ENCODE measurements around the gene GATC.
"Not testable (repeated sequence)": the region's sequence is repeated elsewhere in the genome, so short reads cannot be mapped to it uniquely, and the experiment has no call there.

GATC gene

DNA sequence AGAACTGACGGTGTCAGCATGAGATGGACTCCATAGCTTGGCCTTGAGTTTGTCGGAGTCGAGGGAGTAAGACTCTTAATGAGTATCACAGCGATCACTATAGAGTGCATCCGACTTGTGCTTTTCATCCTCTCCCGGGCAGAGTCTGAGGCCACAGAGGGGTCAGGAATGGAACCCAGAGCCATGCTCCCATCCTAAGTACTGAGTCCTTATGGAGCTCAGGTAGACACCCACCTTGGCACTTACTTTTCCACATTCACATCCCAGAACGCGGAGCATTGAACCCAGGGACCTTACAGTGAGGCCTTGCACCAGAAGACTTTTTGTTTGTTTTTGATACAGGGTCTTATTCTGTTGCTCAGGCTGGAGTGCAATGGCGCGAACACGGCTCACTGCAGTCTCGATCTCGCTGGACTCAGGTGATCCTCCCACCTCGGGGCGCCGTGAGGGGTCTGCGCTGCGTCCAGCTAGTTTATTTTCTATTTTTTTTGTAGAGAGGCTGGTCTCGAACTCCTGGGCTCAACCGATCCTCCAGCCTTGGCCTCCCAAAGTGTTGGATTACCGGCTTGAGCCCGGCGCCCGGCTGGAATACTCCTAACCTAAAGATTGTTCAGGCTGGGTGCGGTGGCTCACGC lies 24.0 kb downstream of the GATC start:
- peak; percentile 25 for DNase-seq (ENCODE audit: low spot score)

DNA sequence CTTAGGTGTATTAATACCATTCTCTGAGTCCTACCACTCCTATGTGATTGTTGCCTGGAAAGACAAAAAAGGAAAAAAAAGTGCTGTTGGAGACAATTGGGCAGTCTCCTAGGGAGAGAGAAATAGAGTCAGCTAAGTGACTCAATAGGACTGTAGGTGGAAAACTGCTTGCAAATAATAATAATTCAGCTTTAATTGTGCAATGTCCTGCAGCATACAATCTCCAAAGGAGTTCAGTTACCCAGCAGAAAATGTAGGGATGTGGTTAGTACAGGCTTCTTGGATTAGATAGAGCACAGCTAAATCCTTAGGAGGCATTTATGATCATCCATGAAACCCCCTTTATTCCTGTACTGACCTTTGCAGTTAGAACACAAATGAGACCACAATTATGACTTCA lies 26.3 kb downstream of the GATC start:
- DNase-seq (ENCODE audit: low spot score), result no peak

DNA sequence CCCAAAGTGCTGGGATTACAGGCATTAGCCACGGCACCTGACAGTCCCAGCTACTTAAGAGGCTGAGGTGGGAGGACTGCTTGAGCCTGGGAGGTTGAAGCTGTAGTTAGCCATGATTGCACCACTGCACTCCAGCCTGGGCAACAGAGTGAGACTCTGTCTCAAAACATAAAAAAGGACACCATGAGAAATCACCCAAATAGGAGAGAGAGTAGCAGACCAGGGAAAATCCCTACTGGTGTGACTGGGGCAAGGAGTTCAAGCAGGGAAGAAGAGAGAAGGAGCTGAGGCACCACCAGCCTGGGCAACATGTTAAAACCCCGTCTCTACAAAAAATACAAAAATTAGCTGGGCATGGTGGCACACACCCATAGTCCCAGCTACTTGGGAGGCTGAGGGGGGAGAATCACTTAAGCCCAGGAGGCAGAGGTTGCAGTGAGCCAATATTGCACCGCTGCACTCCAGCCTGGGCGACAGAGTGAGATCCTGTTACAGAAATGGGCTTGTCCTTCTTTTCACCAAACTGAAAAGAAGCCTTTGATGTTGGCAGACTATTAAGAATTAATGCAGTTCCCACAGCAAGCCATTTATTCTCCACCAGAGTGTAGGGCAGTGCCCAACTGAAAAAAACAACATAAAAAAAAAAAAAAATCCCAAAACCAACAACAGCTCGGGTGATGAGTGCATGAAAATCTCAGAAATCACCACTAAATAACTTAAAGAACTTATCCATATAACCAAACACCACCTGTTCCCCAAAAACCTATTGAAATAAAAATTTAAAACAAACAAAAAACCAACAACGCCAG lies 27.8 kb downstream of the GATC start:
- no peak for DNase-seq (ENCODE audit: low spot score)

DNA sequence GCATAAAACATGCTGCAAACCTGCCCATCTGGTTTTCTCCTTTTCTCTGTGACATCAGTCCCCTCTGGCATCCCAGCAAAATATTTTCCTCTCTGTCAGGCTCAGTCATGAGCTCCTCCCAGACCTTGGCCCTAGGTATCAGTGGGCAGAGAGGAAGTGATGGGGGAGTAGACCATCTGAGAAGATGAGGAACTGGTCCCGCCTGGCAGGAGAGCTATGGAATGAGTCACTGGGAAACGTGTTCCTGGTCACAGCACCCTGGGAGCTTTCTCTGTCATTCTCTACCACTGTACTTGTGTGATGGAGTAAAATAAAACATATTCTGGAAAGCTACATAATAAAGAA lies 28.3 kb downstream of the GATC start:
- no peak for DNase-seq (ENCODE audit: low spot score)

DNA sequence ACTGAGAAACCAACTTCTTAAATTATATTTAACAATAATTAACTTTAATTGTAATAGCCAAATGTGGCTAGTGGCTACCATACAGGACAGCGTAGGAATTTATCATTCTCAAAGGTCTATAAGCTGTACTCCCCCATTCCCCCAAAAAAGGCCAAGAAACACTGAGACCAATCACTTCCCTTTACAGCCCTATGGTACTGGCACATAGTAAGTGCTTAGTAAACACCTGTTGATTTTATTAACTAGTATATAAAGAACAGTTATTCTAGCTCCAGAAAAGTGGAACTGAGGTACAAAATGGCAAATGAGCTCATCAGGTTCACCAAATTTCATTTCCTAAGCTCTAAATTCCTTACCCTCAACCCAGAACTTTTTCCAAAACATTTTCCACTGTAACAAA lies 29.4 kb downstream of the GATC start:
- DNase-seq (ENCODE audit: low spot score), result no peak

DNA sequence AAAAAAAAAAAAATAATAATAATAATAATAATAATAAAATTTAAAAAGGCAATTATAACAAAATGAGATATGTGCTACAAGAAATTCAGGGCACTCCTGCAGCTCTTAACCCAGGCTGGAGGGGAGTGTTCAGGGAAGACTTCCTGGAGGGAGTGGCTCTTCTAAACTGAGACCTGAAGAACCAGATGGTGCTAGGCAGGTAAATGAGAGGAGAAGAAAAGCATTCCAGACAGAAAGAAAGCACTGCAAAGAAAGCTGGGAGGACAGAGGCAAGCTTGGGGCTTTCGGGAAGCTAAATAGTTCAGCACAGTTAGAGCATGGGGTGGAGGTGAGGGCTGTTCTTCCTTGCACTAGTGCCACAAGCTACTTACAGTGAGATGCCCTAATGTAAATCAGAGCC lies 33.2 kb downstream of the GATC start:
- no peak for DNase-seq (ENCODE audit: low spot score)

DNA sequence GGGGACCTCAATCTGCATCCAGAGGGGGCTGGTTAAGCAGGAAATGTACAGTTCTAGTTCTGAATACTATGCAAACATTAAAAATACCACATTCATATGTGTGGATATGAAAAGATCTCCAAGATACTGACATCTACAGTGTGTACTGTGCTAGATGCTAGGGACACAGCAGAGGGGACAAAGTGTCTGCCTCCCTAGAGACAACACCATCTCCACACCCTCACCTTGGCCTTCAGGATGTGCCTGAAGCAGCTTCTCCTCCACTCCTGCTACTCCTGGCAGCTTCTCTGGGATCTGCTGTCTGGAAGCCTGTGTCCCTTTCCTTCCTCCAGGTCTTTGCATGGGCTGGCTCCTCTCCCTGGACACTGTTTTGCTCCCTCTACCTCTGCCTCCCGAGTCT lies 34.0 kb downstream of the GATC start:
- no peak for DNase-seq (ENCODE audit: low spot score)

DNA sequence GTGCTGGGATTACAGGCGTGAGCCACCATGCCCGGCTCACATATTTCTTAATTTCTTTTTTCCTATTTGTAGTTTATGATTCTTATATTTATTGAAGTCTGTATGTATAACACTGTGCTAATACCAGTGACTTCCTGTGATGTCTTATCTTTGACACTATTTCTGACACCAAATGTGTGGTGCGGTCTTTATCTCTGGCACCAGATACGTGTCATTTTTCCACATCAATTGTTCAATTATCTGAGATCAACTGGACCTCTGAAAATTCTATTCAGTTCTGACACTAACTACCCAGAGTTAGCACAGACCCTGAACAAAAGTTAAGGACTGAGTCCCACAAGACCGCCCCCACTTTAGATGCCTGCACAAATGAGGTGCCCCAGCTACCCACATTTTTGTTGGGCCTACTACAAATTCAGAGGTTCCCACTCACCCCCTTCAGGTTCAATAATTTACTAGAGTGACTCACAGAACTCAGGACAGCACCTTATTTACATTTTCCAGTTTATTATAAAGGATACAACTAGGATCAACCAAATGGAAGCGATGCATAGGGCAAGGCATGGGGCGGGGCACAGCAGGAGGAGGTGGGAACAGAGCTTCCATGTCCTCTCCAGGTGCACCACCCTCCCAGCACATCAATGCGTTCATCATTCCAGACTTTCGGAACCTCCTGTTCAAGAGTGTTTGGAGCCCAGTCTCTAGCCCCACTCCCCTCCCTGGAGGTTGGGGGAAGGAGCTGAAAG lies 35.0 kb downstream of the GATC start:
- no peak for DNase-seq (ENCODE audit: low spot score)

DNA sequence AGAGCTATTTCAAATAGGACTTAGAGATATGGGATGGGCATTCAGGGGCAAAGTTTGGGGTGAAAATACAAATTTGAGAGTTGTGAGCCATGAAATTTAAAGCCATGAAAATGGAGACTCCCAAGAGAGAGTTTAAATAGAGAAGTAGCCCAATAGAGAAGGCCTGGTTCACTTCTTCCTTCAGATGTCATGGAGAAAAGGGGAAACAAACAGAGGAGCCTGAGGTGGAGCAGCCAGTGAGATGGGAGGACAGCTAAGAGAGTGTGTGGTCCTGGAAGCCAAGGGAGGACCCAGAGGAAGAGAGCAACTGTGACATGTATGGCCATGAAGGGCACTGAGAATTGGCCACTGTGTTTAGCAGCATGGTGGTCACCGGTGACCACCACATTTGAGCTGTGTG lies 37.4 kb downstream of the GATC start:
- DNase-seq (ENCODE audit: low spot score), result no peak

DNA sequence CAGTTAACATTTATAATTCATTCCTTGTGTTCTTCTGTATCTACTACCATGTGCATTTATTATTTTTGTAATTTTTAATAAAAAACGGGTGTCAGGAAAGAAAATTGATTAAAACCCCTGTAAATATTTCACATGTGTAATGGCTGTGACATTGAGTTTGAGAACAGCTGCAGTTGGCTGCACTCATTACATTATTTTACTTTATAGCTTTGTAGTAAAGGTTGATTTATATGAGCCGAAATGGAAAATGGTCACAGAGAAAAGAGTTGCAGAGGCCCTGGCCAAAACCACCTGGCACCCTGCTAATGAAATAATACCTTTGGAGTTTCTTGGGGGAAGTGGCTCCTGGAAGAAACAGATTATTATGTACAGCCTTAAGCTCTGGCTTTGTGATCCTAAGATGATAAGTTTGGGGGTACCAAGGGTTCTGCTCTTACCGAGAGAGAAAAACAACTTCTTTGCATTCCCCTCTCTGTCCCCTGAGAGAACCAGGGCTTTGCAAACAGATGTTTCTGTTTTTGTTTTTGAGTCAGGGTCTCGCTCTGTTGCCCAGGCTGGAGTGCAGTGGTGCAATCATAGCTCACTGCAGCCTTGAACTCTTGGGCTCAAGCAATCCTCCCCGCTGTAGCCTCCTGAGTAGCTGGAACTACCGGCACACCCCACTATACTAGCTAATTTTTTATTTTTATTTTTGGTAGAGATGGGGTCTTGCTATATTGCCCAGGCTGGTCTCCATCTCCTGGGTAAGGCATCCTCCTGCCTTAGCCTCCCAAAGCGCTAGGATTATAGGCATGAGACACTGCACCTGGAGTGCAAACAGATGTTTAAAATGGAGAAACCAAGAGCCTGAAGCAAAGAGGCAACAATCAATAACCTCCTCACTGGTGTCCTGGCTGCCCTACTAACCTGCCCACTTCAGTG lies 40.0 kb downstream of the GATC start:
- DNase-seq (ENCODE audit: low spot score), result peak; percentile 49

DNA sequence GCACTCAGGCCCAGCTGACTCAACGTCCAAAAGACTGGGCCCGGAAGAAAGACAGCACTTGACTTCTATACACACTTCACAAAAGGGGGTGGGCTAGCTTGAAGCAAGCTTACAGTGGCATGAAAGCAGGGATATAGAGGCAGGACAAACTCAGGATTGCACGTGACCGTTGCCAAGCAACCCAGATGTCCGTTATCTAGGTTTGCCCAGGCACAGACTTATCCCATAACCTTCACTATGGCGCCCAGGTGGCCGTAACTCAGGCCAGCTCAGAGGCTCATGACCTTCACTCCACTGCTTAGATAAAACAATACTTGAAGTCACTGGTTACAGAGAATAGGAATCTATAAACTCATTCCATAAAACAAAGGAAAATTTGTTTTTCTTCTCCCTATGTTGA lies 41.3 kb downstream of the GATC start:
- not testable (repeated sequence) for DNase-seq (ENCODE audit: low spot score)

DNA sequence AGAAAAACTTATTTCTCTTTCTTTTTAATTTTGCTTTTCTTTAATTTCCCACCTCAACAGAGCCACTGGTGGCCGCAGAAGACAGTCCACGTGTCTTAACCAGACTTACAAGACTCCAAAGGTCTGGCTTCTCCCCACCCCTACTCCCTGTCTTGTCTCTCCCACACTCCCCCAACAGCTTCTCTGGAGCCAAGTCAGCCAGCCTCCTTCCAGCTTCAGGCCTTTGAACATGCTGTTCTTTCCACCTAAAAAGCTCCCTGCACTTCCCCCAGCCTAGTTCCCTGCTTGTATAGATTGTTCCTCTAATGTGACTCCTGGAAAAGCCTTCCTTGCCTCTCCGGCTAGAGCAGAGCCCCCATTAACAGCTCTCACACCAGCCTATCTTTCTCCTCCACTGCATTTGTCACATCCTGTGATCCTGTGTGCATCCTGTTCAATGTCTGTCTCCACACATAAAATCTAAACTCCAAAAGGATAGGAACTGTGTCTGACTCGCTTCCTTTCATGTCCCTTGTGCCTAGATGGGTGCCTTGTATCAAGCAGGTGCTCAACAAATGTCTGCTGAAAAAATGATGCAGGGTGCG lies 41.9 kb downstream of the GATC start:
- no peak for DNase-seq (ENCODE audit: low spot score)

DNA sequence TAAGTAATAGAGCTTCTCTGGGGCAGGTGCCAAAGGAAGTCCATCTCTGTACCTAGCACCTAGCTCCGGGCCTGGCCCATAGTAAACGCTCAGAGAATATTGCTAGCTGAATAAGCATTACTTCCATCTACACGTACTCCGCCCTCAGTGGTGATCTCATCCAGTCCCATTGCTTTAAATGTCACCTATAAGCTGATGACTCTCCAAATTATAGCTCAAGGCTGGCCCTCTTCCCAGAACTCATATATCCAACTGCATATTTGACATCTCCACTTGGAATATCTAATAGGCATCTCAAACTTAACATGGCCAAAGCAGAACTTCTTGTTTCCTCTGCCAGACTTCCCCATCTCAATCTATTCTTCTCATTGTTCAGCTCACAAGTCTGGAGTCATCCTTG lies 42.8 kb downstream of the GATC start:
- DNase-seq (ENCODE audit: low spot score), result no peak

DNA sequence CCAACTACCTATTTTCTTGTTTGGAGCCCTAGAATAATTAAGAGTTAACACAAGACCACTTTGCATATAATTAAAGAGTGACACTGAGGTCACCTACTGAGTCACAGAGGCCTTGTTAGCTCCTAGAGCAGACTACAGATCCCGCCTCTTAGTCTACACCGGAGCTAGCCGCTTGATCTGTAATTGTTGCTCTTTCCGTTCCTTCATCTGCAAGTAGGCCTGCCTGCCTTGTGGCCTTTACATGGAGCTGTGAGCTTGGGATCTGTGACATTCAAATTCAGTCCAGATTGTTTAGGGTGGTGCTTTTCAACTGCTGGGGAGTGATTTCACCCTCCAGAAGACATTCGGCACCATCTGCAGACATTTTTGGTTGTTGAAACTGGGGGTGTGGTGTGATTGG lies 44.1 kb downstream of the GATC start:
- DNase-seq (ENCODE audit: low spot score), result no peak

DNA sequence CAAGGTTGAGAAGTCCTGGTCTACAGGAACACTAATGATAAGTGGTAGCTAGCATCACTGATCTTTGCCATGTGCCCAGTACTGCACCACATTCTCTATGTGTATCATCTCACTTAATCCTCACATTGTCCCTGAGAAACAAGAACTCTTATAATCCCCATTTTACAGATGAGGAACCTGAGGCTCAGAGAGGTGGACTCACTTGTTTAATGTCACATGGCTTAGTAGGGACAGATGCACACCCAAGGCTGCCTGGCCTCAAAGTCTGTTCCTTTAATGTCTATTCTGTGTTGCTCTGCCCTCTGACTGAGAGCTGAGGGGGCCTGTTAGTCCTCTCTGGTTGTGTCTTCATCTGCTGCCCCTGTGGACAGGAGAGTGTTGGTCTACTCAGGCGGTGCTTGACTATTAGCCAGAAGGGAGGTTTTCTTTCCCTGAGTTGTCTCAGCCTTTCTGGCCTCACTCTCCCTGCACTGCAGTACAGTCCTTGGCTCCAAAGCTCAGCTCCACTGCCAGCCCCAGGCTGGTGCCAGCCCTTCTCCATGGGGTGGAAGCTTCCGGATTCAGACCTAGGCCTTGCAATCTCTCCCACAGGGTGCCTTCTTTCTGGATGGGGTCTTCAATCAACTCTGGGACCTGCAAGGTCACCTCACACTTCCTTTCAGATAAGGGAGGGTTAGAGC lies 44.7 kb downstream of the GATC start:
- DNase-seq (ENCODE audit: low spot score), result no peak

DNA sequence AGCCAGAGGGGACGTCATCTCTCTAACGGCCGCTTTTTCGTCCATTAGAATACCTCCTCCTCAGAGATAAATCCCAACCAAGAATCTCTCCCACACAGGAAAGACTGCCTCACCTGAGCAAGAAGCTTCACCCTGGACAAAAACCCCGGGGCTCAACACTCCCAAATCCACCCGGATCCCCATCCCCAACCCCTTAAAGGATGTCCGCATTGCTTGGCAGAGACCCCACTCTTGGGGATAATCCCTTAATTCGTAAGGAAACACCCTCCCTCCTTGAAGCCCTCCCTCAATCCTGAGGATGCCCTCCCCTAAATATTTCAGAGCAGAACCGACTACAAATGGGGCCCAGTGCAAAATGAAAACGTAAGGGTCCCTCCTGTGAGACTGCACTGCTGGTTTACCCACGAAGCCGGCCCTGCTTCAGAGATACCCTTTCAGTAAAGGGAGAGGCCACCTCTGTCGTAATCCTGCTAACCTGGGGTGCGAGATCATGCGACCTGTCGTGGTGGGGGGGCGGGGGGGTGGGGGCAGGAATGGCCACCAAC lies 49.0 kb downstream of the GATC start:
- no peak for DNase-seq (ENCODE audit: low spot score)

DNA sequence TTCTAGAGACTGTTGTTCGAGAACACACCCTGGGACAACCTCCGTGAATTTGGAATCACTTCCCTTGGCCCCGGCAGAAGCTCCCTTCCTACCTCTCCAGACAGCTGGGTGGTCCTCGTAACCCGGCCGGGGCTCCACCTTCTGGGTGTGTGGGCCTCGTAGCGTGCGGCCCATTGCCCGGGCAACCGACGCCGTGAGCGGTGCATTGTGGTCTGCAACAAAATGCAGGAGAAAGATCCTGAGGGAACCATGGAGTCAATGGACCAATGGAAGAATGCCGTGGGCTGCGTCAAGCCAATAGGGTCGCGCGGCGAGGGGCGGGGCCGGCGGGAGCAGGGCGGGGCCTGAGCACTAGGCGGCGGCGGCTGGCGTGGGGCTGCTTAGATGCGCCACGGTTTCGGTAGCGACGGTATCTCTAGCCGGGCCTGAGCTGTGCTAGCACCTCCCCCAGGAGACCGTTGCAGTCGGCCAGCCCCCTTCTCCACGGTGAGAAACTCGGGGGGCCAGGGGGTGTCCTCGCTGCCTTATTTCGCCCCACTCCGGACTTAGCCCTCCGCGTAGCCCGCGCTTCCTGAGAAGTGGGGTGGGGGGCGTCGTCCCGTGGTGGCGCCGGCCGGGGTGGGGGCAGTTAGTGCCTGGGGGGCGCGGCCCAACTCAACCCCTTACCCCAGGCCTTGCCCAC lies 49.6 kb downstream of the GATC start, which contains the start of gene DYNLL1:
Gene DYNLL1 (plus strand): TSS at position 383 of the 682 bp plus-strand sequence. CDS start 309 bp downstream, outside the sequence.
- peak; percentile 98 for DNase-seq (ENCODE audit: low spot score)

DNA sequence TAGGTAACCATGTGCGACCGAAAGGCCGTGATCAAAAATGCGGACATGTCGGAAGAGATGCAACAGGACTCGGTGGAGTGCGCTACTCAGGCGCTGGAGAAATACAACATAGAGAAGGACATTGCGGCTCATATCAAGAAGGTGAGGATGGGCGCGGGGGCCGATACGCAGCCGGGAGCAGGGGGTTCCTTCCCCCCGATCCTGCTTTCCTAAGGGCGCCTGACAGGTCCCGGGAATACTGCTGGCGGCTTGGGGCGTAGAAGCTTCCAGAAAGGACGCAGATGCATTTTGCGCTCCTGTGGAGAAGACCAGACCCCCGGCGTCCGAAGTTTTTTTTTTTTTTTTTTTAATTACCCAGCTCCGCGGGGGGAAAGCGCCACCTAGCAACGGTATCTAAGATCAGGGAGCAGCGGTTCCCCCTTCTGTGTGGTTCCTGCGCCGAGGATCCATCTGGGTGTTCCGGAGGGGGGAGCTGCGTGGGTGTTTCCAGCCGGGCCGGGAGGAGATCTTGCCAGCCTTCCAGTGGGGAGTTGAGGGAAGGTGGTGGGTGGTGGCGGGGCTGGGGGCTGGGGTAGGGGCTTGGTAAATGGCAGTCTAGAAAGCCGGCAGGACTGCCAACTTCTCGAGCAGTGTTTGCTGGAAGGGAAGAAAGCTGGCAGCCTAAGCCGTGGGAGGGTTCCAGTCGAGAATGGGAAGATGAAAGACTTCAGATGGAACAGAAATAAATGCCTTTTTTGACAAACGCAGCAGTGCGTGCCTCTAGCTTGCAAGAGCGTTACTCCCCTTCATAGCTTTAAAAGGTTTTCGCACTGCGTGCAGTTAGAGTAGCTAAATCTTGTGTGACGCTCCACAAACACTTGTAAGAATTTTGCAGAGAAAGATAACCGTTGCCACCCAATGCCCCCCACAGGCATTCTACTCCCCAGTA lies 50.4 kb downstream of the GATC start:
- DNase-seq (ENCODE audit: low spot score), result peak; percentile 76

DNA sequence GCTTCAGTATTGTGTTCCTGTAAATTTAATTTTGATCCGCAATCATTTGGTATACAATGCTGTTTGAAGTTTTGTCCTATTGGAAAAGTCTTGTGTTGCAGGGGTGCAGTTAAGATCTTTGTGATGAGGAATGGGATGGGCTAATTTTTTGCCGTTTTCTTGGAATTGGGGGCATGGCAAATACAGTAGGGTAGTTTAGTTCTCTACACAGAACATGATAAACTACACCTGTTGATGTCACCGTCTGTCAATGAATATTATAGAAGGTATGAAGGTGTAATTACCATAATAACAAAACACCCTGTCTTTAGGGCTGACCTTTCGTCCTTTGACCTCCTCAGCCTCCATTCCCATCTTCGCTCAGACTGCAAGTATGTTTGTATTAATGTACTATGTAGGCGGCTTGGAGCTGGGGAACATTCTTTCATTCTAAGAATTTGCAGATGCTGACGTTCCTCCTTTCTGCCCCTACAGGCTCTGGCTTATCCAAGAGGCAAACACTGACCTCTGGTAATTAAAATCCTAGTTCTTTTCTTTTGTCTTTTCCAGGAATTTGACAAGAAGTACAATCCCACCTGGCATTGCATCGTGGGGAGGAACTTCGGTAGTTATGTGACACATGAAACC lies 51.4 kb downstream of the GATC start:
- DNase-seq (ENCODE audit: low spot score), result no peak

All from germinal center (tissue), 1 donor.